ENCODE measurements around the gene GRK2. TPM values are rescaled to one million over a fixed set of nuclear protein-coding genes. Genes with fewer than 3 reads are reported as not detected.
"Not testable (repeated sequence)": the region's sequence is repeated elsewhere in the genome, so short reads cannot be mapped to it uniquely, and the experiment has no call there.

The GRK2 gene
- total and polyA plus RNA-seq, 2 donors (not counting 3 experiments of a cell fraction or from before 2014, with no cell fraction given), result 57.9 to 62.3 TPM

DNA sequence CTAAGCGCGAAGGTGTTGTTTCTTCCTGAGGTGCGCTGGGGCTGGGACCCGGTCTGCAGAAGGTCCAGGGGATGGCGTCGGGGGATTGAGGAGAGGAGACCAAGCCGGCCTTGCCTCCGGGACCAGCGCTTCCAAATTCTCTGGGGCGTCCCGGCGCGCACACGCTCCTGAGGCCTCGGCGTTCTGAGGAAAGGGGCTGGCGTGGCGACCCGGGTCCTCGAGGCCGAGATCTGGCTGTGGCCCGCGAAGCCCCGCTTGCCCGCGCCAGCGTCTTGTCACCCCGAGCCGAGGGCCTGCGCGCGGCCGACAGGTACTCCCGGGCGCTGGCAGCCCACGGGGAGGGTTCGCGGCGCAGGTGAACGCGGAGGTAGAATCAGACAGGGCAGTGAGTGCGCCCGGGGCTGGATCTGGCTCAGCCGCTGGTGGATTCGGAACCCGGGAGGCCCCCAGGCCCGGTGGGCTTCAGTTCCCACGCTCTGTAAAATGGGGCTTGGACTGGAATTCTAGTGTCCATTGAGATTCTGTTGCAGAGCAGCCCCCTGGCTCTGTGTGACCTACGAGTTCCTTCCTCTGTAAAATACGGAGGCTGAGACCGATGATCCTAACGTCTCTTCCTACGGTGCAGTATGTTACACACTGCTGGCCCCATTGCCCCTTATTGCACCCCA is 51.7 kb downstream of the GRK2 start:
- Histone ChIP-seq H3K9me3 (replicated peaks; ENCODE audit: control insufficient read depth, insufficient read depth, low read length) (no peaks in the 10 kb centered on the region), H3K9me1 (replicated peaks; ENCODE audit: control insufficient read depth, extremely low read depth, insufficient read depth, low read length) (no peaks in the 10 kb centered on the region), H3K4me2 (ENCODE audit: insufficient read depth, low read length) (peak overlapping the region; percentile 62), H3K36me3 (ENCODE audit: control insufficient read depth in 2 of 2, extremely low read depth in 1 of 2, insufficient read depth in 2 of 2, low read length in 2 of 2) (no peaks in the 10 kb centered on the region), H3K27ac (ENCODE audit: insufficient read depth, low read depth, low read length) (no peak overlapping the region), H4K20me1 (replicated peaks; ENCODE audit: control insufficient read depth, extremely low read depth, insufficient read depth, low read length) (no peaks in the 10 kb centered on the region), H3K9ac (replicated peaks; ENCODE audit: extremely low read depth, insufficient read depth, low read length) (peak overlapping the region; percentile 6), H3K4me3 (replicated peaks in 1 of 3; ENCODE audit: insufficient read depth in 1 of 3, low read depth in 1 of 3, low read length in 3 of 3) (peak overlapping the region; percentile 1 to 75 (median 31)), H3K4me1 (ENCODE audit: control insufficient read depth, extremely low read depth, insufficient read depth, low read length) (peaks cover 6% of the 10 kb centered on the region), H3K79me2 (ENCODE audit: control insufficient read depth, insufficient read depth, low read length) (no peaks in the 10 kb centered on the region), H3K27me3 (ENCODE audit: control insufficient read depth in 2 of 2, insufficient read depth in 2 of 2, low read length in 2 of 2) (no peaks in the 10 kb centered on the region), H2AFZ (ENCODE audit: low read depth, low read length) (peak overlapping the region; percentile 72)
- TF ChIP-seq, protein P1, sequence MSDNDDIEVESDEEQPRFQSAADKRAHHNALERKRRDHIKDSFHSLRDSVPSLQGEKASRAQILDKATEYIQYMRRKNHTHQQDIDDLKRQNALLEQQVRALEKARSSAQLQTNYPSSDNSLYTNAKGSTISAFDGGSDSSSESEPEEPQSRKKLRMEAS (IDR thresholded peaks at IDR 0.05; ENCODE audit: insufficient read depth, insufficient read length), result no peak
- no peak for TF ChIP-seq MYC (IDR thresholded peaks at IDR 0.05; ENCODE audit: low read depth, low read length)
- no peak for TF ChIP-seq FOS (IDR thresholded peaks at IDR 0.05; ENCODE audit: borderline replicate concordance, insufficient read depth, low read length)
- DNase-seq (ENCODE audit: low read depth, low spot score), result no peak
- CTCF ChIA-PET, result interaction anchor here (1.0 to 9.2 kb wide), 37 partner anchors 10 to 264 kb away, joined by 3 to 151 read pairs (median 7); partner anchors contain the start of genes ANKRD13D, GRK2, POLD4 and PPP1CA
- BruUV-seq (replicated peaks), result no TSS peak
- intact Hi-C loops (cut with micrococcal nuclease), result loop anchor here (1.0 to 2.0 kb wide), 7 partner anchors 30 to 237 kb away; partner anchors contain the start of genes GRK2 and POLD4
- FAIRE-seq, result no peak
- dilution Hi-C loops (cut with MboI; ENCODE audit: extremely low pct_ligation_motif_present, low sequenced_read_pairs), result no loop called here
- POLR2A ChIA-PET, result interaction anchor here (1.1 kb wide), 1 partner anchor 63 kb away, joined by 3 read pairs; no protein-coding TSS in a partner anchor

DNA sequence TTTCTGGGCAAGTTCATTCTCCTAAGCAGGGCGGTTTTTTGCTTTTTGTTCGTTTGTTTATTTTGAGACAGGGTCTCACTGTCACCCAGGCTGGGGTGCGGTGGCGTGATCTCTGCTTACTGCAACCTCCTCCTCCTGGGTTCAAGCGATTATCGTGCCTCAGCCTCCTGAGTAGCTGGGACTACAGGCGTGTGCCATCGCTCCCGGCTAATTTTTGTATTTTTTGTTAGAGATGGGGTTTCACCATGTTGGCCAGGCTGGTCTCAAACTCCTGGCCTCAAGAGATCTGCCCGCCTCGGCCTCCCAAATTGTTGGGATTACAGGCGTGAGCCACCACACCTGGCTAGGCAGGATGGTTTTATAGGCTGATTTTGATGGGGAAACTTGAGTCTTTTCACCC is 52.6 kb downstream of the GRK2 start:
- H3K9me1 ChIP-seq (replicated peaks; ENCODE audit: control insufficient read depth, extremely low read depth, insufficient read depth, low read length); BruUV-seq (replicated peaks); H4K20me1 ChIP-seq (replicated peaks; ENCODE audit: control insufficient read depth, extremely low read depth, insufficient read depth, low read length); H3K79me2 ChIP-seq (ENCODE audit: control insufficient read depth, insufficient read depth, low read length); H3K9me3 ChIP-seq (replicated peaks; ENCODE audit: control insufficient read depth, insufficient read depth, low read length); DNase-seq (ENCODE audit: low read depth, low spot score); FAIRE-seq; H3K4me3 ChIP-seq (replicated peaks in 1 of 3; ENCODE audit: insufficient read depth in 1 of 3, low read depth in 1 of 3, low read length in 3 of 3); H3K27me3 ChIP-seq (ENCODE audit: control insufficient read depth in 2 of 2, insufficient read depth in 2 of 2, low read length in 2 of 2); H3K4me2 ChIP-seq (ENCODE audit: insufficient read depth, low read length); H3K36me3 ChIP-seq (ENCODE audit: control insufficient read depth in 2 of 2, extremely low read depth in 1 of 2, insufficient read depth in 2 of 2, low read length in 2 of 2); dilution Hi-C loops (cut with MboI; ENCODE audit: extremely low pct_ligation_motif_present, low sequenced_read_pairs); H3K4me1 ChIP-seq (ENCODE audit: control insufficient read depth, extremely low read depth, insufficient read depth, low read length); H3K9ac ChIP-seq (replicated peaks; ENCODE audit: extremely low read depth, insufficient read depth, low read length); H2AFZ ChIP-seq (ENCODE audit: low read depth, low read length); H3K27ac ChIP-seq (ENCODE audit: insufficient read depth, low read depth, low read length); intact Hi-C loops (cut with micrococcal nuclease): not testable (repeated sequence)
- ChIA-PET CTCF (interaction anchor here (1.6 to 9.2 kb wide), 5 partner anchors 11 to 62 kb away, joined by 4 to 151 read pairs (median 35); partner anchors contain the start of gene GRK2), POLR2A (interaction anchor here (0.9 kb wide), 1 partner anchor 42 kb away, joined by 4 read pairs; no protein-coding TSS in a partner anchor)
